Uterus (tissue), 2 donors: ENCODE results near the gene DNAJC18.

Source experiments
- POLR2A ChIP-seq, 2 donors: fragments of 450-650 bp; IDR thresholded peaks; one replicate each; pipeline ENCODE4 v1.6.1; 2016; ENCODE audit warnings: antibody characterized with exemption in 2 of 2, mild to moderate bottlenecking in 1 of 2, moderate library complexity in 1 of 2
- TF ChIP-seq, protein P1 (sequence below), 4 experiments: fragments of 200-600 bp in 2 of 4; fragments of 450-650 bp in 2 of 4; sonication (generic) in 2 of 4; IDR thresholded peaks; one replicate each; pipeline ENCODE4 v1.5.1; 2016 to 2019; ENCODE audit warnings: antibody characterized with exemption in 4 of 4, mild to moderate bottlenecking in 2 of 4, moderate library complexity in 1 of 4

DNA sequence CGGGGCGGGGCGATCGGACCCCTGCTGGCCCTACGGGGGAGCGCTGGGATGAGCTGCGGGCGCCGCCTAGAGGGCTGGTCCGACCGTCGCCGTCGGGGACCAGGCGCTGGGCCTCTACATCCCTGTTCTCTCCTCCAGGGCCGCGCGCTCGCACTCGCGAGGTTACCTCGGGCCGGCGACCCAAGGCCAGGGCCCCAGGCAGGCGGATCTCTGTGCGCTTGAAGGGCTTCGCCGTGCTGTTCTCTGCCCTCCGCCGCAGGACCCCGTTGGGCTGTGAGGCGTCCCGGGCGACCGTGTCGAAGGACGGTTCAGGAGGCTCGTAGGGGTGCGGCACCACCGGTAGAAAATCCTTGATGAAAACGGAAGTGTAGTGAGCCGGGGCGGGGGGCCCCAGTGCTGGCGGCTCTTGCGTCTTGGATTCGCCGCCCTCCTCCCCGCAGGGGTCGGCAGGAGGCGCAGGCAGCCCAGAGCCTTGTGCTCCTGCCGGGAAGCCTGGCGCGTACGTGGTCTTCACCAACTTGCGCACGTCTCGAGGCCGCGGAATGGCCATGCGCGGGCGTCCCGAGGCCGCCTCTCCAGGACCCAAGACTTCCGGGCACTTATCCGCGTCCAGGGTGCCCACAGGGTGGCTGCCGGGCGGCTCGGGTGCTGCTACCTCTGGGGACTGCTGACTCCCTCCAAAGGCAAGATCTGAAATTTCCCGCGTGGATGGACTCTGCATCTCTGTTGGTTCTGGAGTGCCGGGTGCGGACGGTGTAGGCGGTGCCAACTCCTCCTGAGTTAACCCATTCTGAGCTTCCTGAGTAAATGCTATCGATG is 46.4 kb downstream of the DNAJC18 start:
- TF ChIP-seq, protein P1, sequence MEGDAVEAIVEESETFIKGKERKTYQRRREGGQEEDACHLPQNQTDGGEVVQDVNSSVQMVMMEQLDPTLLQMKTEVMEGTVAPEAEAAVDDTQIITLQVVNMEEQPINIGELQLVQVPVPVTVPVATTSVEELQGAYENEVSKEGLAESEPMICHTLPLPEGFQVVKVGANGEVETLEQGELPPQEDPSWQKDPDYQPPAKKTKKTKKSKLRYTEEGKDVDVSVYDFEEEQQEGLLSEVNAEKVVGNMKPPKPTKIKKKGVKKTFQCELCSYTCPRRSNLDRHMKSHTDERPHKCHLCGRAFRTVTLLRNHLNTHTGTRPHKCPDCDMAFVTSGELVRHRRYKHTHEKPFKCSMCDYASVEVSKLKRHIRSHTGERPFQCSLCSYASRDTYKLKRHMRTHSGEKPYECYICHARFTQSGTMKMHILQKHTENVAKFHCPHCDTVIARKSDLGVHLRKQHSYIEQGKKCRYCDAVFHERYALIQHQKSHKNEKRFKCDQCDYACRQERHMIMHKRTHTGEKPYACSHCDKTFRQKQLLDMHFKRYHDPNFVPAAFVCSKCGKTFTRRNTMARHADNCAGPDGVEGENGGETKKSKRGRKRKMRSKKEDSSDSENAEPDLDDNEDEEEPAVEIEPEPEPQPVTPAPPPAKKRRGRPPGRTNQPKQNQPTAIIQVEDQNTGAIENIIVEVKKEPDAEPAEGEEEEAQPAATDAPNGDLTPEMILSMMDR (IDR thresholded peaks at IDR 0.05), result peak in 2 of 4 experiments; percentile 29 to 32
- no peak for TF ChIP-seq POLR2A (IDR thresholded peaks at IDR 0.05)
